Kidney glomerular epithelial cell (primary cell): ENCODE results near the gene PEA15.

ENCODE experiments used
- DNase-seq: peaks from one replicate; lab custom pipeline; 2025; lab: John Stamatoyannopoulos, UW

Gene PEA15

GRCh38 chr1:160239582-160240299 lies 34.6 kb downstream of the PEA15 start:
- no peak for DNase-seq

- no peak for DNase-seq
Measured at GRCh38 chr1:160243767-160244166, 38.6 kb downstream of the PEA15 start.

- no peak for DNase-seq
Measured at GRCh38 chr1:160244209-160244608, 39.0 kb downstream of the PEA15 start.

GRCh38 chr1:160245434-160245833 lies 40.2 kb downstream of the PEA15 start:
- DNase-seq = no peak

GRCh38 chr1:160247053-160247452 lies 41.9 kb downstream of the PEA15 start:
- DNase-seq = peak; percentile 26

- no peak for DNase-seq
Measured at GRCh38 chr1:160251011-160251410, 45.8 kb downstream of the PEA15 start.

- peak; percentile 62 for DNase-seq
Measured at GRCh38 chr1:160251687-160252526, 46.7 kb downstream of the PEA15 start.

- DNase-seq = no peak
Measured at GRCh38 chr1:160255781-160256300, 50.7 kb downstream of the PEA15 start.

- peak; percentile 64 for DNase-seq
Measured at GRCh38 chr1:160256396-160257046, 51.3 kb downstream of the PEA15 start.

GRCh38 chr1:160257411-160258015 lies 52.3 kb downstream of the PEA15 start:
- no peak for DNase-seq

GRCh38 chr1:160258177-160258798 lies 53.1 kb downstream of the PEA15 start:
- DNase-seq = no peak

- DNase-seq = peak; percentile 97
Measured at GRCh38 chr1:160260406-160261382, 55.5 kb downstream of the PEA15 start.

GRCh38 chr1:160261556-160261892 lies 56.3 kb downstream of the PEA15 start:
- DNase-seq = peak; percentile 78

- peak; percentile 96 for DNase-seq
Measured at GRCh38 chr1:160261893-160262794, 57.0 kb downstream of the PEA15 start, which contains the start of gene DCAF8. Gene DCAF8, minus strand, starts transcription at chr1:160262549. Its CDS starts 18,541 bp downstream, at chr1:160244008.

GRCh38 chr1:160264795-160265307 lies 59.7 kb downstream of the PEA15 start:
- no peak for DNase-seq
